Uterus (tissue), 2 donors: ENCODE data around the gene PCK2.

ENCODE experiments used
- CTCF ChIP-seq, 4 experiments: fragments of 200-600 bp in 2 of 4; fragments of 450-650 bp in 2 of 4; sonication (generic) in 2 of 4; IDR thresholded peaks; one replicate each; pipeline ENCODE4 v1.5.1; 2016 to 2019; ENCODE audit warnings: antibody characterized with exemption in 4 of 4, mild to moderate bottlenecking in 2 of 4, moderate library complexity in 1 of 4
- POLR2A ChIP-seq, 2 donors: fragments of 450-650 bp; IDR thresholded peaks; one replicate each; pipeline ENCODE4 v1.6.1; 2016; ENCODE audit warnings: antibody characterized with exemption in 2 of 2, mild to moderate bottlenecking in 1 of 2, moderate library complexity in 1 of 2

- TF ChIP-seq CTCF (IDR thresholded peaks at IDR 0.05) (no peak), POLR2A (IDR thresholded peaks at IDR 0.05) (no peak)
Observed at GRCh38 chr14:24084440-24084839, 9.7 kb upstream of the PCK2 start.
